ENCODE data around the gene NCAM1.

NCAM1 gene

DNA sequence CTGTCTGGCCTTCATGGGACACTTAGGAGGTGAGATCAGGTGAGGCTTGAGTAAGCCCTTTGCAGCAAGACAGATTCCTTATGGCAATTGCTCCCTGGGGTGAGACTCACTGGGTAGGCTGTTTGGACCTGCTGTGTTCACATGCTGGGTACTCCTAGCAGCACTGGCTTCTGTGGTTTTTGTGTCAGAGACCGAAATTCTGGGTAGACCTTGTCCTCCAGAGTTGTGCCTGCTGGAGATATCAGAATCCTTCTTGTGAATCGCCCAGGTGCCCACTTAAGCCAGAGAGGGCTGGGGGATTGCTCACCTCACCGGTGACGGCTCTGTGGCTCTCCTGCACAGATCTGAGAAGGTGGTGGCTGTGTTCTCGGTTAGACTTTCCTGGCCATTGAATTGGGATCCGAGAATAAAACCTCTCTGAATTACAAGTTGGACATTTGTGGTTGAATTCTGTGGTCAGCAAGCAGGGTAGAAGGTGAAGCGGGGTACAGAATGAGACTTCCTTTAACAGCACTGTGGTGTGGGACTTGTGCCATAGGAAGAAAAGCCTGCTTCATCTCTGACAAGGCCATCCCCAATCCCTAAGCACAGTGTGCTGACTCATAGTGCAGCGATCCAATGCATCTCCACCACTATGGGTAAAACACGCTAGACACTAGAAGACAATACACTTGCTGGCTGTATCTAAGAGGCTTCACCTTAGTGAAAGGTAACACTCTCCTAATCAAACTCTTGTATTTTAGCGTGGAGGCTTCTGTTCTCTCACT, 300.7 kb downstream of the NCAM1 start:
- no peak for DNase-seq

DNA sequence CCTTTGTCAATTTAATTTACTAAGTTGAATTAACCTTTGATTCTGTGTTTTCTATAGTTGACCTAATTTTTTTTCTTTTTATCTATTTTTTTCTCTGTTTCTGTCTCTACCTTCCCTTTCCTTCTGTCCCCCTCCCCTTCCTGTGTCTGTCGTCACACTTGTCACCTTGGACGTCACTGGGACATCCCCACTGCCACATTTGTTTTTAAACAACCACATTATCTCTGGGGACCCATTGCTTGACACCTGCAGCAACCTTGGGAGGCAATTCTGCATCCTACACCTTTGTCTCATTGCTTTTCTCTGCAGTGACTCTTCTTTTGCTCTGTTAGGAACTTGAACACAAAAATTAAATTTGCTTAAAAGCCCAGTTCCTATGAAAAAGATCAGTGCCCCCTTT, 301.4 kb downstream of the NCAM1 start:
- DNase-seq: no peak

DNA sequence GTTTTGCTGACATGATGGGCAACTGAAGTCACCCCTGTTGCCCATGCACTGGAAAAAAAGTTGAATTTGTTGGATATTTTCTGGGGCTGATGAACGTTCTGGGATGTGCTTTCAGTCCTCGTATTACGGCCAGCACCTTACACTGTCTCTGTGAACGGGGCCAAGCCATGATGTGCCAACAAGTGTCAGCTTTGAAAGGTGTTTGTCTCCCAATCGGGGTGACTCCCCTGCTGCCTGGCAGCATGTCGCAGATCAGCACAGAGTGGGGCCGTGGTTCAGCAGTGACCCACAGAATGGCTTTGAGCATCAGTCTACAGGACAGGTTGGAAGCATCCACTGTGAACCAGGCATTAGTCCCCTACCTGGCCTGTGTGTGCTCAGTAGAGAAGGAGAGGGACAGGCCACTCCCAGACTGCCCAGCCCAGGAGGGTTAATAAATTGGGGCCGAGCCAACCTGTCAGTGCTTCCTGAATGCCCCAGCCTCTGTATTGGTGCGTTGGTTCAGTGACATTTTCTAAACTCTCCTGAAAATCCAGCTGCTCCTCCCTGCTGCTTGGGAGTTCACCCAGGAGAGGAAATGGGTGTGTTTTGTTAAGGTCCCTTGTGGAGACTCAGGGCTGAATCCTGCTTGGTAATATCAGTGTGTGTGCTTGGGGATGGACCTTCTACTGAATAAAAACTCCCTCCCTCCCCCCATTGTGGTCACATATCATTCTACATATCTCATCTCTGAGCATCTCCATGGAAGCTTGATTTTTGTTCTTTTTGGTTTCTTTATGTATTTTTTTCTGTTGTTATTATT, 302.4 kb downstream of the NCAM1 start:
- no peak for DNase-seq

DNA sequence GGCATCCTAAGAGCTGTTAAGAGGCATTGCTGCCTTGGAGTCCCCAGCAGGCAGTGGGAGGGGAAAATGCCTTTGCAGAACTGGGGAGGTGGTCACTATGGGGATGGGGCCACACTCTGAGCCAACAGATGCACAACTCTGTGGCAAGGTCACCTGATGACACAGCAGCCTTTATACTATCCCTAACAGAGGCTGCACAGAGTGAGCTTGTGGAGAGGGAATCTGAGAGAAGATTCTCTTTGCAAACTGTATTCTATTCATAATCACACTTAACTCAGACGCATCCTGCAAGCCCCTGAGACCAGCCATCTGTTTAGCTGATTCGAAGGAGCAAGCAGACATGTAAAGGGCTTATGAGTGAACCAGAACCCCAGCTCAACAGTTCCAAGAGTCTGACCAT, 304.1 kb downstream of the NCAM1 start:
- DNase-seq: no peak

DNA sequence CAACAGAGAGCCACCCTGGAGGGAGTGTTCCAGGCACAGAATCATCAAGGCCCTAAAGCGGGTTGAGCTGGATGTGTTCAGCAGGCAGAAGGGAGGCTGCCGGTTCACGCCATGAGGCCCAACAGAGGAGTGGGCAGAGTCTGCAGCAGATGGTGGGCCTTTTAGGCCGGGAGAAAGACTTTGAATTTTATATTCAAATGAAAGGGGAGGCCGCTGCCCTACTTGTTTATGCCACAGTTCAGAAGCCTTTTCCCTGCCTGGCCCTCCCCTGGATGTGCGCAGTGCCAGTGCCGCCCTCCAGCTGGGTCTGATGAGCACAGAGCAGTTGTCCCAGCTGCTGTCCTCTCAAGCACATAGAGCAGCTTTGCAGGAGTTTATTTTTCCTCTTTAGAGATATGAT, 306.3 kb downstream of the NCAM1 start:
- DNase-seq: no peak

DNA sequence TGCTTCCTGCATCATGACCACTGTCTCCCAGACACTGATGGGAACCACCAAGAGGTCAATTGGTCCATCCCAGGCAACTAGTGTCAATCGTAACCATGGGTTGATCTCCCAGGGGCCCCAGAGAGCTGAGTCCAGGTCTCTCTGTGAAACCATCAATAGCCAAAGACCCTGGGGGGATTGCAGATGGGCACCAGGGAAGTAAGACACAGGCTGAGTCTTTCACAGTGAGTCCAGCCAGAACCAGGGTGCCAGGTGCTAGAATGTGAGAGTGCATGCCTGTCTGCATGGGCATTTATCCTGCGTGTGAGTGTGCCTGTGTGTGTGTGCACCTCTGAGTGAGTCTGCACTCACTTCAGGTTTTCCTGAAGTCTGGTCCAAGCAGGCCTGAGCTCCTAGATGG, 307.9 kb downstream of the NCAM1 start:
- DNase-seq: no peak

DNA sequence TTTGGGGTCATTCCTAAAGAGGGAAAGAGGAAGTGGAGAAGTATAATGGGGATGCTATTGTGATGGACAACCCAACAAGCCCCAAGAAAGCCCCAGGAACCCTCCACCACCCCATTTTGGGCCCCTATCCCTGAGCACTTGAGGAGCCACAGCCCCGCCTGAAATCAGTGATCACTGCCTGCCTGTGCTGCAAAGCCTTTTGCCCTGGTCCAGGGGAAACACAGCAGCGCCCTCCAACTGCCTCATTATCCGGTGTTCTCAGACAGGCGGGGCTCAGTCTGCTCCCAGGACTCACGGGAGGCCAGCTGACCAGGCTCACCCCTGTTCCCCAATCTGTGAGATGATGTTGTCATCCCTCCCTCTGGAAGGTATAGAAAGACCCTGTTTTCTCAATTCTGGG, 308.4 kb downstream of the NCAM1 start:
- DNase-seq: no peak

DNA sequence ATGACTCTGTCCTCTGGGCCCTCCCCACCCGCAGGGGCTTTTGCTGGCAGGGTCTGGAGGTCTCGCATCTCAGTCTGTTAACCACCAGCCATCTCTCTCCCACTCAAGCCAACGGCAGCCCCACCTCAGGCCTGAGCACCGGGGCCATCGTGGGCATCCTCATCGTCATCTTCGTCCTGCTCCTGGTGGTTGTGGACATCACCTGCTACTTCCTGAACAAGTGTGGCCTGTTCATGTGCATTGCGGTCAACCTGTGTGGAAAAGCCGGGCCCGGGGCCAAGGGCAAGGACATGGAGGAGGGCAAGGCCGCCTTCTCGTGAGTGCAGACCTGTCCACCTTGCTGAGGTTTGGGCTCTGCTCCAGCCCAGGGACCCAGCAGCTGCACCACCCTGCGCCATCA, 308.9 kb downstream of the NCAM1 start:
- no peak for DNase-seq

DNA sequence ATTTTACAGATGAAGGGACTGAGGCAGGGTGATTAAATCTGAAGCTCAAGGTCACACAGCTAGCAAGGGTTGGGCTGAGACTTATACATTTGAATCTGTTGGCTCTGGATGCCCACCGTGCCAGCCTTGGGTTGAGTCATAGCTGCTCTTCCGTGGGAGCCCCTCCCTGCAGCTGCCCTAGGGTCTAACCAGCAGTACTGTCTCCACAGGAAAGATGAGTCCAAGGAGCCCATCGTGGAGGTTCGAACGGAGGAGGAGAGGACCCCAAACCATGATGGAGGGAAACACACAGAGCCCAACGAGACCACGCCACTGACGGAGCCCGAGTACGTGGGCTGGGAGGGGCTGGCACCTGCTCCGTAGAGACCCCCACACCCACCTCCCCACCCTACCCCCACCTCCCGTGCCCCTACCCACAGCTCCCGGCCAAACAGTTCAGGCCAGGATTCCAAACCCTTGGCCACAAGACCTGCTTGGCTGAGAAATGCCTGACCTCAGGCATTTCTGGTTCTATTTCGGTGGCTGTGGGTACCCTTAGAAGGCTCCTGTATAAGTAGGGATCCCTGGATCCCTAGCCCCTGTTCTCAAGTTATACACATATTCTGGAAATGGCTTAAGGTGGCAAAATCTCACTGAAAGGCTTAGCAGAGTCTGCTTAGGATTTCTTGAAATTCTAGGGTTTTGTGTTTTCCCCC, 310.5 kb downstream of the NCAM1 start:
- no peak for DNase-seq

DNA sequence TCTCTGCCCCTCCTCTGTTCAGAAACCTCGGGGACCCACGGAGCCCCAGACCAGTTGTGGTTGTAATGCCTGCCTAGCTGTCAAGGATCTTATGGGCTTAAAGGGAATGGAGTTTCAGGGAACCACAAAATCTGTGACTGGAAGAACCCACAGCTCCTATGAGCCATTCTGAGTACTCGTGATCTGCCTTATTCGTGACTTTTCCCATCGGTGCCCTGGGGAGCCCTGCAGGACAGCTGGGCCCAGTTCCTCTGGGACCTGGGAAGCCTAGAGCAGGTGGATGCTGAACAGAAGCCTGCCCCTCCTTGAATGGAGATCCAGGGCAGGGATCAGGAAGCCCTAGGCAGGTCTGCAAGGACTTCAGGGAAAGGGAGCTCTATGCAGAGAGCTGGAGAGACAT, 311.1 kb downstream of the NCAM1 start:
- DNase-seq: no peak

DNA sequence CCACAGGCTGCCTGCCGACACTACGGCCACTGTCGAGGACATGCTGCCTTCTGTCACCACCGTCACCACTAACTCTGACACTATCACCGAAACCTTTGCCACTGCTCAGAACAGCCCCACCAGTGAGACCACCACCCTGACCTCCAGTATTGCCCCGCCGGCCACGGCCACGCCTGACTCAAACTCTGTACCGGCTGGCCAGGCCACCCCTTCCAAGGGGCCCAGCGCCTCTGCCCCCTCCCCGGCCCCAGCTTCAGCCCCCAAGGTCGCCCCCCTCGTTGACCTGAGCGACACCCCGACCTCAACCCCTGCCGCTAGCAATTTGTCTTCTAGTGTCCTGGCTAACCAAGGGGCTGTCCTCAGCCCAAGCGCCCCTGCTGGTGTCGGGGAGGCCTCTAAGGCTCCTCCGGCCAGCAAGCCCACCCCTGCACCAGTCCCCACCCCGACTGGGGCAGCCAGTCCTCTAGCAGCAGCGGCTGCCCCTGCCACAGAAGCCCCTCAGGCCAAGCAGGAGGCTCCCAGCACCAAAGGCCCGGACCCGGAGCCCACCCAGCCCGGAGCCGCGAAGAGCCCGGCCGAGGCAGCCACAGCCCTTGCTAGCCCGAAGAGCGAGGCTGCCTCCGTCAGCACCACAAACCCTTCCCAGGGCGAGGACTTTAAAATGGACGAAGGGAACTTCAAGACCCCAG, 311.9 kb downstream of the NCAM1 start:
- no peak for DNase-seq

DNA sequence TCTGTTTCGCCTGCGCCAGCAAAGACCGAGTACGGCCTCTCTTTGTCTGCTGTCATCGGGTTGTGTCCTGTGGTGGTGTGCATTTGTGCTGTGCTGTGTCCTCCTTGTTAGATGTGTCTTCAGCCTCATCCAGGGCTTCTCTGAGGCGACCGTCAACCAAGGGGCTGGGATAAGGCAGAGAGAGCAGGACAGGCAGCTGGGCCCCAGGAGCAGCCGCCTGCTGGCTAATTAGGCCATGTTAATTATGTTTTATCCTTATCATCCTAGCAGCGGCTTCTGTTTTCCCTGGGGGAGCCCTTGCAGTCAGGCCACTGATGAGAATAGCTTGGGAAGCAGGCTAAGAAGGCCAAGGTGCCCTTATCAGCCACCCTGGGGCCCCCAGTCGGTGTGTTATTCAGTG, 312.5 kb downstream of the NCAM1 start:
- DNase-seq: no peak

DNA sequence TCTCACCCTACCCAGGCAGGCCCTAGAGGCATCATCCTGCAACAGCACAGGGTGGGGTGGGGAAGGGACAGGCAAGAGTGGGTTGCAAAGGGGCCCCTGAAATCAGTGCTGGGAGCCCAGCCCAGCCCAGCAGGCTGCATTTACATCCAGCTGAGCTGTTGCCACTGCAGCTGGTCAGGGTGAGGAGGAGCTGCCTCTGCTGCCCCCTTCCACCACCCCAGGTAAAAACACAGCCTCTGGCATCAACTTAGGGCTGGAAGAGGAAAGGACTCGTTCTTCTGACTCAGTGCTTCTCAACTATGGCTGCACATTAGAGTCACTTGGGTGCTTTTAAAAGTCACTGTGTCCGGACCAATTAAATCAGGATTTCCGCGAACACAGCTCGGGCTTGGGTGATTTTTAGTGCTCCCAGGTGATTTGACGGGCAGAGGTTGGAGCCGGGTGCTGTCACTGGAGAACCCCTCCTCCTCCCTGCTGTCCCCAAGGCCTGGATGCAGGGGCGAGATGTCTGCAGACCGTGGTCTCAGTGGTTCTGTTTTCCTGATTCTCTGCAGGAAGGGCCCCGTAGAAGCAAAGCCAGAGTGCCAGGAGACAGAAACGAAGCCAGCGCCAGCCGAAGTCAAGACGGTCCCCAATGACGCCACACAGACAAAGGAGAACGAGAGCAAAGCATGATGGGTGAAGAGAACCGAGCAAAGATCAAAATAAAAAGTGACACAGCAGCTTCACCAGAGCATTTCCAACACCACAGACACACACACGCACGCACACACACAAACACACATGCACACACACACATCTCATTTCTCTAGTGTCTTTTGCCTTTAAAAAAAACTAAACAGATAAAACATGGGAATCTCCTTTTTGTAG, 313.7 kb downstream of the NCAM1 start:
- no peak for DNase-seq

DNA sequence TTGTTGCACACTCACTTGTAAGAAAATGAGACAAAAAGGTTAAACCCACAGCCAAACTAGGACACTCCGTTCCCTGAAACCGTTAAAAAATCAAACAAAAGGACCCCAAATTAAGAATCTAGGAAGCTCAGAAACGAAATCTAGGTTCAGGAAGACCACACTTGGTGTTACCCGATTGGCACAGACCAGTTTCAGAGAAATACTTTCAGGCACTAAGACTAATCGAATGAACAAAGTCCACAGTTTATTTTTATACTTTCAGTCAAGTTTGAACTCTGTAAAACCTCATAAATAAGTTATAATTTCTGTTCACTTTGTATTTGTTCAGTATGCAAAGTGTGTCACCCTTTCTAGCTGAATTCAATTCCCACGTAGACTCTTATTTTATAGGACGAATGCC, 314.4 kb downstream of the NCAM1 start:
- DNase-seq: no peak

DNA sequence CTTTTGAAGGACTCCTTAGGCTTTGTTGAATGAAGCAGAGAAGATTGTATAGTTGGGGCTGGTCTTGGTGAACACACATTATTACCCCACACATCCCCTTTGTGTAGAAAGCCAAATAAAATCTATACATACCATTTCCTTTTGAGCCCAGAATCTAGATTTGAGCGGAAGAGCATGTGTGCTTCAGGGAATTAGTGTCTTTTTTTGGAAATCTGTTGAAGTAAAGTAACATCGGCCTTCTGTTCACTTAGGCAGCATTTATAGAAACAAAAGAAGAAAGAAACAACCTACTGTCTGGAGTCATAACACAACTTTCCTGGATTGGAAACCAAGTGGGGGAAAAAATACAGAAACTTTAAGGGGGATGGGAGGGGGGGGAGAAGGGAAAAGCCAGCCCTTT, 315.2 kb downstream of the NCAM1 start:
- DNase-seq: no peak

DNA sequence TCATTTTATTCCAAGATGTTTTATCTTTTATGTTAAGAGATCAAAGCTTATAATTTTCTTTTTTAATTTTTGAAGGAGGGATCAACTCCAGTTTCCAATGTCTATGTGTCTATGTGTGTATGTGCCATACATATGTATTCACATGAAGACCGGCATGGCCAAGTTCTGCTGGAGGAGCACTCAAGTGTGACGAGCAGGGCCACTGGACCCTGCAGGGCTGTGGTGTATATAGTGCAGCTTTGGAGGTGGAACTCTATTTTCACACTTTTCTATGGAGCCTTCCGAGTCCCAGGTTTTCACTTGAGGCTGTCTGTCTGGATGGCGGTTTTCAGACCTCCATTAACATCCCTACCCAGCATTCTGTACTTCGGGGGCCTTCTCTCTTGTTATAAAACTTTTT, 316.7 kb downstream of the NCAM1 start:
- no peak for DNase-seq

DNA sequence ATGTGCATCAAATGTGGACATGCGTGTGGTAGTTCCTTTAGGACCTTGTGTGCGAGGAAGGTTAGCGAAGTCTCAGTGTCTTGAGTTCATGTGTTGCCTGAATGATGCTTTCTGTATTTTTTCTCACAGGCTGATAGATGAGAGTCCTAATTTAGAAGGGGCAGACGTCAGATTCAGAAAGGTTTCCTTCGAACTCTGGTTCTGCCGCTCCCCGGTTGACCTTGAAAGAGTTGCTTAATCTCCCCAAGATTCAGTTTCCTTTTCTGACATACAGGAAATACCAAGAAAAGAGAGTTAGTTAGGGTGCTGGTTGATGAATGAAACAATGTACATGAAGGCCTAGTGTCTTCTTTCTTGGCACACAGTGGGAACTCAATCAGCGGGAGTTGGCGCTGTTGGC, 317.3 kb downstream of the NCAM1 start:
- no peak for DNase-seq

DNA sequence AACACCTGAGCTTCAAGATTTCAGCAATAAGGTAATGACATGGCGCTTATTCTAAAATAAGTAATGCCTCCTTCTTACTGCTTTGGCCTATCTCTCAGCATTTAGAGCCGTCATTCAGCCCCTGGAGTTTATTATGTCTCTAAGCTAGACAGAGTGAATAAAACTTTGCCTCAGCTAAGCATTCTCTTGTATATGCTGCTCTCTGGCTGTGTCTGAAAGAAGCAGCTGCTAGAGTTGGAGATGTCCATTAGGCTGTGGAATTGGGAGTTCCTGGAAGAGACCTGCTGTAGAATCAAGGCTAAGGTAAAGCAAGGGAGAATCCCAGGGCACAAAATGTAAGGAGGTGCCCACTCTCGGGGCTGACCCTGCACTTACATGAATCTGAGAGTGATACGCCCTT, 317.7 kb downstream of the NCAM1 start:
- no peak for DNase-seq

DNA sequence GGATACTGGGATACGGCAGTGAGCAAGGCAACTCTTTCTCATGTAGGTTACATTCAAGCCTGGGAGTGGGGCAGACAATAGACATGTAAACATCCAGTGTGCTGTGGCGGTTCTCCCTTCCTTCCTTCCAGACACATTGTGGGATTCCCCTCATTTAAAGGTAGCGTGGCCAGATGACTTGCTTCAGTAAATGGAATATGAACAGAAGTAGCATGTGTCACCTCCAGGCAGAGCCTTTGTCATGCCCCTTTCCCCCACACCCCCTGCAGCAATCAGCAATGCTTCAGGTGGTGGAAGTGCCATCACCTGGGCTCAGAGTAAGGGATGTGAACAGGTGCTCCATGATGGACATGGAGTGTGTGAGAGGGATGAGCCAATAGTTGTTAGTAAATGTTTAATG, 318.4 kb downstream of the NCAM1 start:
- DNase-seq: no peak

DNA sequence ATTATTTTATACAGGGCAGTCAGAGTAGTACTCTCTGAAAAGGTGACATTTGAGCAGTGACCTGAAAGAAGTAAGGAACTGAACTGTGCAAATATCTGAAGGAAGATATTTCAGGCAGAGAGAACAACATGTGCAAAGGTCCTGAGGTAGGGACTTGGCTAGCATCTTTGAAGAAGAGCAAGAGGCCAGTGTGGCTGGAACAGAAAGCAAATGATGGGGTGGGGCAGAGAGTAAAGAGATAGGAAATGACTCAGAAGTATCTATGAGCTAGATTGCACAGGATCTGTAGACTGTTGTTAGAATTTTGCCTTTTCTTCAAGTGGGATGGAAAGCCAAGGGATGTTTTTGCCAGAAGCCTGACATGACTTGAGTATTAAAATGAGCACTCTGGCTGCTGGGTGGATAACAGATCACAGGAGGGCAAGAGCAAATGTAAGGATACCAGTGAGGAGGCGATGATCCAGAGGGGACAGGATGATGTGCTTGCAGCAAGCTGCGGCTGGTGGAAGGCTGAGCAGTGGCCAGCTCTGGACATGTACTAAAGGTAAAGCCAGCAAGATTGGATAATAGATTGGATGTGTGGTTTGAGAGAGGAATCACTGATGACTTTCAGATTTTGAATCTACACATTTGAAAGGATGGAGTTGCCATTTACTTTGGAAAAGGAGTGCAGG, 320.0 kb downstream of the NCAM1 start:
- DNase-seq: no peak

DNA sequence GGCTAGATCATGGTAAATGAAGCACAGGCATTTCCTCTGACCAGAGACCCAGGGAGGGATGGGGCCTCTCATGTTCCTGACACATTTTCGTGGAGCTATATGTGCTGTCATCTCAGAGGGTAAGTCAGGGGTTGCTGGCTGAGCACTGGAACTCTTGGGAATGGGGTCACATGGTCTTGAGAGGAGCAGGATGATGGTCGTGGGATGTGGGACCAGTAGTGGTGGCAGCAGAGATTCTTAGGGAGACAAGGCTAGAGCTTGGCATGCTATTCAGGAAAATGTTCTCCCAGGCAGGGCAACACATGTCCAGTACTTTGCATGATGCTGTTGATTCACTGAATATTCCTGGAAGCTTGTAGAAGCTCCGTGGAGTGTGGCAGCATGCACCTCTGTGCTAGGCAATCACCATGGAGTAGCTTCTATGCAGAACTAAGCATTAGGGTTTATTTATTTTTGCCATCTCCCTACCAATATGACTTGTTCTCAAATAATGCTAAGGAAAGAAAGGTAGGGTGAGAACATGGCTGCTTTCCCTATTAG, 321.7 kb downstream of the NCAM1 start:
- no peak for DNase-seq

DNA sequence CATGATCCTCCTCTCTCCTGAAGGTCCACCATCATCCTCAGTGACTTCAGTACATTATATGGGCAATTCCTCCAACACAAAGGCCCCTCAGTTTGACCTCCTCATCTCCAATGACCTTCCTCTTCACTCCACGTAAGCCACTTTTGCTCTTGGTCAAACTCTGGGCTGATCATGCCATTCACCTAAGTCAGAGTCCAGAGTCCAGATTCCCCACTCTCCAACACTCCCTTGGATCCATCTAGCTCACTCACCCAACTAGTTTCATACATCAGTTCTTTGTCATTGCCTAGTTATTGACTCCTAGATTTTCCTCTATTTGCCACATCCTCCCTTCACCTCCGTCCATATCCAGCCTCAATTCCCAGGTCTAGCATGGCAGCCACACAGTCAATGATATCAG, 322.7 kb downstream of the NCAM1 start:
- DNase-seq: no peak

Measured in SIG-M5 (cell line).